Measurements from ENCODE around the gene KIF21B. TPM values are rescaled to one million over a fixed set of nuclear protein-coding genes. Genes with fewer than 3 reads are reported as not detected.

KIF21B gene
- polyA plus RNA-seq, 1 experiment = 0.10 TPM

DNA sequence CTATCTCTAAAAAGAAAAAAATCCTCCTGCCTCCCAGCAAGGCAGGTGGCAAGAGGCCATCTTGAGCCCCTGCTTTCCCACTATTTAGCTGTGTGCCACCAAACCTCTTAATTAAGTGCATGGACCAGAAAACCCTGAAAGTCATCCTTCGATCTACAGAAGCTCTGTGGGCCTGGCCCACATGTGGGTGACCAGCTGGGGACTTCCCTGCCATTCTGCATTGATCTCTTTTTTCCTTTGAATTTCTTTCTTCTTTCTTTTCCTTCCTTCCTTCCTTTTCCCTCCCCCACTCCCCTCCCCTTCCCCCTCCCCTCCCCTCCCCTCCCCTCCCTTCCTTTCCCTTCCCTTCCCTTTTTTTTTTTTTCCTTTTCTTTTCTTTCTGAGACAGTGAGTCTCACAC is 38.0 kb downstream of the KIF21B start:
- H3K4me3 ChIP-seq (ENCODE audit: low read depth, low read length) = no peak overlapping the region
- TF ChIP-seq, protein P1, sequence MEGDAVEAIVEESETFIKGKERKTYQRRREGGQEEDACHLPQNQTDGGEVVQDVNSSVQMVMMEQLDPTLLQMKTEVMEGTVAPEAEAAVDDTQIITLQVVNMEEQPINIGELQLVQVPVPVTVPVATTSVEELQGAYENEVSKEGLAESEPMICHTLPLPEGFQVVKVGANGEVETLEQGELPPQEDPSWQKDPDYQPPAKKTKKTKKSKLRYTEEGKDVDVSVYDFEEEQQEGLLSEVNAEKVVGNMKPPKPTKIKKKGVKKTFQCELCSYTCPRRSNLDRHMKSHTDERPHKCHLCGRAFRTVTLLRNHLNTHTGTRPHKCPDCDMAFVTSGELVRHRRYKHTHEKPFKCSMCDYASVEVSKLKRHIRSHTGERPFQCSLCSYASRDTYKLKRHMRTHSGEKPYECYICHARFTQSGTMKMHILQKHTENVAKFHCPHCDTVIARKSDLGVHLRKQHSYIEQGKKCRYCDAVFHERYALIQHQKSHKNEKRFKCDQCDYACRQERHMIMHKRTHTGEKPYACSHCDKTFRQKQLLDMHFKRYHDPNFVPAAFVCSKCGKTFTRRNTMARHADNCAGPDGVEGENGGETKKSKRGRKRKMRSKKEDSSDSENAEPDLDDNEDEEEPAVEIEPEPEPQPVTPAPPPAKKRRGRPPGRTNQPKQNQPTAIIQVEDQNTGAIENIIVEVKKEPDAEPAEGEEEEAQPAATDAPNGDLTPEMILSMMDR (IDR thresholded peaks at IDR 0.05; ENCODE audit: insufficient read depth, low read depth, low read length) = no peak
- H3K36me3 ChIP-seq (ENCODE audit: control insufficient read depth, insufficient read depth, low read length) = no peaks in the 10 kb centered on the region
- ChIA-PET POLR2A (no interaction called here), CTCF (interaction anchor here (1.3 to 1.4 kb wide), 2 partner anchors 8 to 13 kb away, joined by 3 to 4 read pairs; no protein-coding TSS in a partner anchor)
- no peak for DNase-seq (ENCODE audit: low read depth)
- peaks cover 1% of the 10 kb centered on the region; the same call in 1 of the 2 replicates for H3K27me3 ChIP-seq (ENCODE audit: control insufficient read depth, insufficient read depth, low read length)

GRCh38 chr1:200983035-200983561 is 40.4 kb downstream of the KIF21B start:
- ChIA-PET POLR2A (no interaction called here), CTCF (interaction anchor here (0.6 to 3.5 kb wide), 2 partner anchors 11 to 82 kb away, joined by 3 to 22 read pairs; no protein-coding TSS in a partner anchor)
- Histone ChIP-seq H3K4me3 (ENCODE audit: low read depth, low read length) (no peak overlapping the region), H3K36me3 (ENCODE audit: control insufficient read depth, insufficient read depth, low read length) (no peaks in the 10 kb centered on the region), H3K27me3 (ENCODE audit: control insufficient read depth, insufficient read depth, low read length) (peaks cover 1% of the 10 kb centered on the region; the same call in 1 of the 2 replicates)
- TF ChIP-seq, protein P1 (IDR thresholded peaks at IDR 0.05; ENCODE audit: insufficient read depth, low read depth, low read length) = no peak
- no peak for DNase-seq (ENCODE audit: low read depth)

DNA sequence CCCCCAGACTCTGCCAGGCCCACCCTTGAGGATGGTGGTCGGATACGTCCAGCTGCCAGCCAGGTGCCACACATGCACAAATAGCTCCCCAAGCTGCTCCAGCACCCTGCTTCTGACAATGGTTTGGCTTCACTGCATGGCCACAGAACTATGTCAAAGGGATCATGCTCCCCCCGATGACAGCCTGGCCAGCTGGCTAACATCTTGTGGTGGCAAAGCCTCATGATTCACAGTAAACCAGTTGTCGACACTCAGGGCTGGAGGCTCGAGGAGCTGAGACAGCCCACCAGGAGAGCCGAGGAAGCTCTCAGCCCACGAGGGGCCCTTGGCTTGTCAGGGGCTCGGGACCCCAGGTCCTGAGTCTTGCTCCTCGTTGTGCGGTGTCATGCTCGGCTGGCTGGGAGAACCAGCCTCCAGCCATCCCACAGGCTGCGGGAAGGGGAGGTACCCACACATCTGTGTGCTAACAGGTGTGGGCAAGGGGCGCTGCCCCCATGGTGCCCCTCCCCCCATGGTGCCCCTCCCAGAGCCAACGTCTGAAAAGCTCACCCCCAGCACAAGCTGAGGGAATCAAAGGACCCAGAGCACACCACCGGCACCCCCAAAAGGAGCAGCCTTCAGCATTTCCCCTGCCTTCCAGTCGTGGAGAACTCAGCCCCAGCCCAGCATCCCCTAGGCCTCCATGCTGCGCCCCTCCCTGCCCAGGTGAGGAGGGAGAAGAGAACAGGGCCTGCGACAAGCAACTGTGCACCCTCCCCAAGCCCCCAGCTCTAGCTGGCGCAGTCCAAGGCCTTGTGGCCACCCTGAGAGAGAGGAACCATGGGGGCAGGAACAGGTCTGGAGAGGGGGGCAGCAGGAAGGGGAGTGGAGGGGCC is 41.2 kb downstream of the KIF21B start:
- CTCF ChIA-PET = interaction anchor here (3.5 kb wide), 1 partner anchor 10 kb away, joined by 22 read pairs; no protein-coding TSS in a partner anchor
- Histone ChIP-seq H3K36me3 (ENCODE audit: control insufficient read depth, insufficient read depth, low read length) (no peaks in the 10 kb centered on the region), H3K27me3 (ENCODE audit: control insufficient read depth, insufficient read depth, low read length) (peaks cover 1% of the 10 kb centered on the region; the same call in 1 of the 2 replicates), H3K4me3 (ENCODE audit: low read depth, low read length) (no peak overlapping the region)
- POLR2A ChIA-PET = no interaction called here
- DNase-seq (ENCODE audit: low read depth) = no peak
- TF ChIP-seq, protein P1 (IDR thresholded peaks at IDR 0.05; ENCODE audit: insufficient read depth, low read depth, low read length) = no peak

DNA sequence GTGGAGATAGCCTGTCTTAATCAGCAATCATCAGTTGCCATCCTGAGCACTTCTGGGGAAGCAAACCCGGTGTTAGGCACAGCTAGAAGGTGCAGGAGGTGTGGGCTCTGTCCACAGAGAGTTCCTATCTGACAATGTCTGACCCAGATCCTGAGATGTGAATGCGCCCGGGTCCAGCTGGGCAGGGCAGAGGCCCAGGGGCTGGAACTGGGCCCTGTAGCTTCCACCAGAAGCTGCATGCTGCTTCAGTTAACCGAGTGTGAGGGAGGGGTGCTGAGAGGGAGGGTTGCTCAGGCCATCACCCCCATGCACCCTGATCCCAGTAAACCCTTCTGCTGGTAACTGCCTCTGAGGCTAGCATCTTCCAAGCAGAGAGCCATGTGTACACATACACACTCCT is 42.2 kb downstream of the KIF21B start:
- TF ChIP-seq, protein P1 (IDR thresholded peaks at IDR 0.05; ENCODE audit: insufficient read depth, low read depth, low read length) = no peak
- Histone ChIP-seq H3K36me3 (ENCODE audit: control insufficient read depth, insufficient read depth, low read length) (no peaks in the 10 kb centered on the region), H3K4me3 (ENCODE audit: low read depth, low read length) (no peak overlapping the region), H3K27me3 (ENCODE audit: control insufficient read depth, insufficient read depth, low read length) (peaks cover 1% of the 10 kb centered on the region; the same call in 1 of the 2 replicates)
- CTCF ChIA-PET = interaction anchor here (0.9 to 3.5 kb wide), 2 partner anchors 9 to 20 kb away, joined by 3 to 22 read pairs; no protein-coding TSS in a partner anchor
- no peak for DNase-seq (ENCODE audit: low read depth)
- POLR2A ChIA-PET = no interaction called here

DNA sequence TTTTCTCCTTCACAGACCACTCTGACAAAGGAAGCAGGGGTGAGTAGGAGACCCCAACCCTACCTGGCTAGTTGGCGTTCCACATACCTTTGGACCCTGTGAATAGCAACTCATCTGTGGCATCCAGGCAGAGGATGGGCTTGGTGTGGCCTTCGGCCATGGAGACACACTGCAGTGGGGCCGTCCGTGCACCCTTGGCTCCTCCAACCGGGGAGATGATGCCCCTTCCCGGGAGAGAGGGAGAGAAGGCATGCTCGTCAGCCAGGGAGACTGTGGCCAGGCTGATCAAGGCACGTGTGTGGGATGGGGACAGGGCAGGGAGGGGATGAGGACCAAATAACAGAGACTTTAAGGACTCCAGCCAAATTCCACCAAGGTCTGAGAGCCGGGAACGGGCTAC is 42.6 kb downstream of the KIF21B start:
- no peak overlapping the region for H3K4me3 ChIP-seq (ENCODE audit: low read depth, low read length)
- peaks cover 1% of the 10 kb centered on the region; the same call in 1 of the 2 replicates for H3K27me3 ChIP-seq (ENCODE audit: control insufficient read depth, insufficient read depth, low read length)
- POLR2A ChIA-PET = no interaction called here
- CTCF ChIA-PET = interaction anchor here (0.9 to 3.5 kb wide), 4 partner anchors 9 to 61 kb away, joined by 3 to 22 read pairs (median 4); no protein-coding TSS in a partner anchor
- no peak for DNase-seq (ENCODE audit: low read depth)
- TF ChIP-seq, protein P1 (IDR thresholded peaks at IDR 0.05; ENCODE audit: insufficient read depth, low read depth, low read length) = no peak
- H3K36me3 ChIP-seq (ENCODE audit: control insufficient read depth, insufficient read depth, low read length) = no peaks in the 10 kb centered on the region

Measured in BJ (cell line).